ENCODE results near the gene ELOVL3.

Gene ELOVL3

DNA sequence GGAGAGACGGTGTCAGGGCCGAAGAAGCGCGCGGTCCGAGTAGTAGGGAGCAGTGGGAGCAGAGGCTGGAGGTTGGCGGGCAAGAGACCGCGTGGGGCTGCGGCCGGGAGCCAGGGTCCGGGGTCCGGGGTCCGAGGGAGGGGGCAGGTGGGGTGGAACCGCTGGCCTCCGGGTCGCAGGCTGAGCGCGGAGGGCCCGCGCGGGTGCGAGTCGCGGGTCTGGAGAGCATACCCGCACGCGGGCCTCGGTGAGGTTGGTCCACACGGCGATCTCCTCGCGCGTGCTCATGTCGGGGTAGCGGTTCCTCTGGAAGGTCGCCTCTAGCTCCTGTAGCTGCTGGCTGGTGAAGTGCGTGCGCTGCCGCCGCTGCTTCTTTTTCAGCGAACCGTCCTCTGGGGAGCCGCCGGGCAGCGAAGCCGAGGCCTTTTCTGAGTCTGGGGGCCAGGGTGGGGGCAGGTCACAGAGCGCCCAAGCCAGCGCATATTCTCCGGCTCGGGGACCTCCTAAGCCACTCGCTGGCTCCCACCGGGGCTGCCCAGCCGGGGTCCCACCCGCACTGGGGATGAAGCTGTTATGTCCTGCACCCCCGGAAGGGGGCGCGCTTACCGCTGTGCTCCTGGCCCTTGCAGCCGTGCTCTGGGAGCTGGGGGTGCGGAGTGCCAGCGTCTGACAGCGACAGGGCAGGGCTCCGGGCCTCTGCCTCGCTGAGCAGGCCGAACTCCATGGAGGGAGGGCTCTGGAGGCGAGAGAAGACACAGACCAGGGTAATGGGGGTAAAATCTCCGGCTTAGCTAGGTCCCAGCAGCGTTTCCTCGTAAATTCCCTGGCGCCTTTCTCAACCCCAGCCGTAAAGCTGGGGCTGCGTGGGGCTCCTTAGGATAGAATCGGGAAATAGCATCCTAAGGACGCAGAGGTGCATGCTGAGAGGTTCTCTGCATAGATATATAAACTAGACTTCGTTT lies 5.5 kb downstream of the ELOVL3 start:
- H3K79me2 ChIP-seq (ENCODE audit: insufficient read depth, low read length), result no peaks in the 10 kb centered on the region
- no peak overlapping the region for H3K27ac ChIP-seq (ENCODE audit: low read depth, low read length)
- H3K27me3 ChIP-seq (ENCODE audit: low read length), result no peaks in the 10 kb centered on the region
- no peaks in the 10 kb centered on the region for H3K9me2 ChIP-seq (replicated peaks; ENCODE audit: insufficient read depth, low read length)
- TF ChIP-seq, protein P1, sequence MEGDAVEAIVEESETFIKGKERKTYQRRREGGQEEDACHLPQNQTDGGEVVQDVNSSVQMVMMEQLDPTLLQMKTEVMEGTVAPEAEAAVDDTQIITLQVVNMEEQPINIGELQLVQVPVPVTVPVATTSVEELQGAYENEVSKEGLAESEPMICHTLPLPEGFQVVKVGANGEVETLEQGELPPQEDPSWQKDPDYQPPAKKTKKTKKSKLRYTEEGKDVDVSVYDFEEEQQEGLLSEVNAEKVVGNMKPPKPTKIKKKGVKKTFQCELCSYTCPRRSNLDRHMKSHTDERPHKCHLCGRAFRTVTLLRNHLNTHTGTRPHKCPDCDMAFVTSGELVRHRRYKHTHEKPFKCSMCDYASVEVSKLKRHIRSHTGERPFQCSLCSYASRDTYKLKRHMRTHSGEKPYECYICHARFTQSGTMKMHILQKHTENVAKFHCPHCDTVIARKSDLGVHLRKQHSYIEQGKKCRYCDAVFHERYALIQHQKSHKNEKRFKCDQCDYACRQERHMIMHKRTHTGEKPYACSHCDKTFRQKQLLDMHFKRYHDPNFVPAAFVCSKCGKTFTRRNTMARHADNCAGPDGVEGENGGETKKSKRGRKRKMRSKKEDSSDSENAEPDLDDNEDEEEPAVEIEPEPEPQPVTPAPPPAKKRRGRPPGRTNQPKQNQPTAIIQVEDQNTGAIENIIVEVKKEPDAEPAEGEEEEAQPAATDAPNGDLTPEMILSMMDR (IDR thresholded peaks at IDR 0.05; ENCODE audit: insufficient read depth, low read length, poor library complexity, severe bottlenecking), result peak; percentile 69
- no peak for TF ChIP-seq EZH2phosphoT487 (conservative IDR thresholded peaks at IDR 0.05; ENCODE audit: low read length)
- no peaks in the 10 kb centered on the region for H3K36me3 ChIP-seq (ENCODE audit: low read length)
- no peak overlapping the region for H3K4me3 ChIP-seq (ENCODE audit: insufficient read depth, low read length, poor library complexity, severe bottlenecking)
- H2AFZ ChIP-seq (ENCODE audit: low read depth, low read length, severe bottlenecking), result no peak overlapping the region
- no peaks in the 10 kb centered on the region for H3K9me3 ChIP-seq (ENCODE audit: insufficient read depth, low read length)
- no peaks in the 10 kb centered on the region for H3F3A ChIP-seq (ENCODE audit: insufficient read depth)
- H3K4me2 ChIP-seq (ENCODE audit: low read depth, low read length, poor library complexity, severe bottlenecking), result no peak overlapping the region
- no peak overlapping the region for H3K9ac ChIP-seq (ENCODE audit: low read length)
- no peaks in the 10 kb centered on the region for H4K20me1 ChIP-seq (ENCODE audit: low read depth, low read length)

DNA sequence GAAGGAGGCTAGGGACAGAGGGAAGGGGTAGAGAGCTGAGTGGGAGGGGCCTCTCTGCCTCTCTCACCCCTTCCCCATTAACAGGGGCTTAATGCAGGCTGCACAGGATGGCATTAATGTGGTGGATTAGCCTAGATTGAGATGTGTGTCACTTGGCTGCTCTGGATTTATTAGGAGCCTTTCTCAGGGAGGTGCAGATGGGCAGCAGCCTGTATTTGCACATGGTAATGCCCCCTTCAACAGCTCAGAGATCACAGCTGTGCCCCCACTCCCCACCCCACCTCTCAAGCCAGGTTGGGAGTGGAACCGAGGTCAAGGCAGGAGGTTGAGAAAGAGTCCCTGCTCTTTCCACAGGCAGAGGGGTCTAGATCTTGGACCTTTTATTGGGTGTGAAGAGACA lies 7.9 kb downstream of the ELOVL3 start:
- no peaks in the 10 kb centered on the region for H3K79me2 ChIP-seq (ENCODE audit: insufficient read depth, low read length)
- no peak overlapping the region for H2AFZ ChIP-seq (ENCODE audit: low read depth, low read length, severe bottlenecking)
- no peak overlapping the region for H3K4me2 ChIP-seq (ENCODE audit: low read depth, low read length, poor library complexity, severe bottlenecking)
- no peak overlapping the region for H3K4me3 ChIP-seq (ENCODE audit: insufficient read depth, low read length, poor library complexity, severe bottlenecking)
- no peaks in the 10 kb centered on the region for H3K27me3 ChIP-seq (ENCODE audit: low read length)
- no peaks in the 10 kb centered on the region for H3F3A ChIP-seq (ENCODE audit: insufficient read depth)
- no peaks in the 10 kb centered on the region for H3K9me3 ChIP-seq (ENCODE audit: insufficient read depth, low read length)
- no peak overlapping the region for H3K27ac ChIP-seq (ENCODE audit: low read depth, low read length)
- H3K9ac ChIP-seq (ENCODE audit: low read length), result no peak overlapping the region
- H3K36me3 ChIP-seq (ENCODE audit: low read length), result no peaks in the 10 kb centered on the region
- TF ChIP-seq, protein P1 (IDR thresholded peaks at IDR 0.05; ENCODE audit: insufficient read depth, low read length, poor library complexity, severe bottlenecking), result no peak
- TF ChIP-seq EZH2phosphoT487 (conservative IDR thresholded peaks at IDR 0.05; ENCODE audit: low read length), result no peak
- H4K20me1 ChIP-seq (ENCODE audit: low read depth, low read length), result no peaks in the 10 kb centered on the region
- no peaks in the 10 kb centered on the region for H3K9me2 ChIP-seq (replicated peaks; ENCODE audit: insufficient read depth, low read length)

DNA sequence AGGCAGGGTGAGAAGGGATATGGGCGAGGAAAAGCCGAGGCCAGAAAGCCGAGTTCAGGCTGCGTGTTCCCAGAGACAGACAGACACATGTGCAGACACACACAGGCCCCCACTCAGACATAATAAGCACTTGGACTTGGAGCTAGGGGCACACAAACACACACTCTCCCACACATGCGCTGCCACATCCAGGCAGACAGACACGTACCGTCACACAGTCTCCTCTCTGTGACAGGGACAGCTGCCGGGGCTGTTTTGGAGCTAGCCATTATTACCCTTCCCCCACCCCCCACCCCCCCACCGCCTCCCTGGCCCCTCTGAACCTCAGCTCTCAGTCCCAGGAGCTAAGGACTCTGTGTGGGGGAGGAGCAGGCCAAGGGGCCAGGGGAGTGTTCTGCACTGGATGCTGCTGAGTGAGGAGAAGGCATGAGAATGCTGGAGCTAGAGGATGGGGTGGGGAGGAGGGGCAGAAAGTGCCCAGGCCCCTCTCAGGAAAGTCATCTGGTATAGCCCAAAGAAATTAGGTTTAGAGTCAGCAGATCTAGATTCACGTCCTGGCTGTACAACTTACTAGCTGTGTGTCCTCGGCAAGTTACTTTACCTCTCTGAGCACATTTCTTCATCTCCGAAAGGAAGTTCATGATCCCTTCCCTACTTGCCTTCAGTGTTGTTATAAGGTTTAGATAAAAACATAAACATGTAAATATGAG lies 8.9 kb downstream of the ELOVL3 start:
- no peak overlapping the region for H3K4me3 ChIP-seq (ENCODE audit: insufficient read depth, low read length, poor library complexity, severe bottlenecking)
- H3K9me2 ChIP-seq (replicated peaks; ENCODE audit: insufficient read depth, low read length), result no peaks in the 10 kb centered on the region
- H3K27me3 ChIP-seq (ENCODE audit: low read length), result no peaks in the 10 kb centered on the region
- TF ChIP-seq EZH2phosphoT487 (conservative IDR thresholded peaks at IDR 0.05; ENCODE audit: low read length), result no peak
- TF ChIP-seq, protein P1 (IDR thresholded peaks at IDR 0.05; ENCODE audit: insufficient read depth, low read length, poor library complexity, severe bottlenecking), result no peak
- no peaks in the 10 kb centered on the region for H3K9me3 ChIP-seq (ENCODE audit: insufficient read depth, low read length)
- H3F3A ChIP-seq (ENCODE audit: insufficient read depth), result no peaks in the 10 kb centered on the region
- H3K27ac ChIP-seq (ENCODE audit: low read depth, low read length), result no peak overlapping the region
- H3K9ac ChIP-seq (ENCODE audit: low read length), result no peak overlapping the region
- no peak overlapping the region for H2AFZ ChIP-seq (ENCODE audit: low read depth, low read length, severe bottlenecking)
- no peaks in the 10 kb centered on the region for H3K36me3 ChIP-seq (ENCODE audit: low read length)
- H4K20me1 ChIP-seq (ENCODE audit: low read depth, low read length), result no peaks in the 10 kb centered on the region
- no peaks in the 10 kb centered on the region for H3K79me2 ChIP-seq (ENCODE audit: insufficient read depth, low read length)
- no peak overlapping the region for H3K4me2 ChIP-seq (ENCODE audit: low read depth, low read length, poor library complexity, severe bottlenecking)
